Left renal pelvis (tissue), 4 donors: ENCODE data around the gene WSCD2. TPM values are rescaled to one million over a fixed set of nuclear protein-coding genes. Genes with fewer than 3 reads are reported as not detected.
"Not testable (repeated sequence)": the region's sequence is repeated elsewhere in the genome, so short reads cannot be mapped to it uniquely, and the experiment has no call there.

Source experiments
- DNase-seq, 4 donors: peaks; one replicate each; pipeline ENCODE4 v3.0.0-alpha.2; 2013; ENCODE audit warnings: low read depth in 4 of 4, low spot score in 3 of 4
- polyA plus RNA-seq, 4 donors: library from polyadenylated mRNA; unstranded; fragments of 120-200 nt; gene quantifications; one replicate each; pipeline ENCODE4 v1.2.1, GENCODE V29; 2013; ENCODE audit not compliant: insufficient read length in 4 of 4

Gene WSCD2
- polyA plus RNA-seq, 4 donors, result 7.9 to 10.8 (median 9.2) TPM

GRCh38 chr12:108191938-108192337, 62.9 kb downstream of the WSCD2 start:
- DNase-seq, result no peak

GRCh38 chr12:108193493-108193892, 64.4 kb downstream of the WSCD2 start:
- DNase-seq, result no peak

DNA sequence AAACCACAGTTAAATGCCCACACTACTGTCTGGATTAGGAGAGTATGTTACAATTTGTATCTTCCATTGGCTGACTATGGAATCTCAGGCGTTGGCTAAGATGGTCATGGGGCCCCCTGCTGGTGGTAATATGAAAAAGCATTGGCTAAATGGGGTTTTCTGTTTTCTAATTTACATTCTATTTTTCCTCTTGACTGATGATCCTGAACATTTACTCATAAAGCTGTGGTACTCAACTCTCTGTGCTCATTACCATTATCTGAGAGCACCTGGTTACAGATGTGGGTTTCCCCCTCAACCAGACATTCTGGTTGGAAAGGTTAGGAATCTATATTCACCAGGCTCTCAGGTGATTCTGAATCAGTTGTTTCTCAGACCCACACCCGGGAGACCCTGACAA, 64.8 kb downstream of the WSCD2 start:
- DNase-seq, result peak in 2 of 4 donors; percentile 26 to 32

GRCh38 chr12:108194585-108194984, 65.5 kb downstream of the WSCD2 start:
- no peak for DNase-seq

DNA sequence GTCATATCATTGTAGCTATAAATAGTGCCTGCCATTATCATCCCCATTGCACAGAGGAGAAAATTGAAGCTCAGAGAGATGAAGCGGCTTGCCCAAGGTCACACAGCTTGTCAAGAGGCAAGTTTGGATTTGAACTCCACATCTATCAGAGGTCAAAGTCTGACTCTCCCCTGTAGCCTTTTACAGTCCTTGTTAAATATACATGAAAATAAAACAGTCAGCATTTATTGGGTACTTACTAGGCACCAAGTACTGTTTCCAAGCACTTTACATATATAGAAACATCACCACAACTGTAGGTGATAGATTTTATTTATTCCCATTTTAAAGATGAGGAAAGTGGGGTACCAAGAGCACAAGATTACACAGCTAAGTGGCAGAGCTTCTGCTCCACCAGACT, 67.2 kb downstream of the WSCD2 start:
- DNase-seq, result no peak

DNA sequence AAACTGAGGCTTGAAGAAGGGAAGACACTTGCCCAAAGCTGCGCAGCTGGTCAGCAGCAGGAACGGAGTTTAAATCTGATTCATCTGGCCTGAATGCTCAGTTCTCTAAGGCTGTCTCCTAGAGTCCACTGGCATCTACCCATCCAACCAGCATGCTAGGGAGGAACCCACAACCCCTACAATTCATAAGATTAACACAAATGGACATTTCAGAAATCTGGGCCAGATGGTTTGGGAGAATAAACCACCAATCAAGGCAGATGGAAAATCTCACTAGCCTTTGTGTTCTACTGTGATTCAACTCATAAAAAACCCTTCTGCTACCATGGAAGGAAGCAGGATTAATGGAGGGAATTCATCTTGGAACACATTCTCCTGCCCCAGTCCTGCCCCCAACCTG, 67.8 kb downstream of the WSCD2 start:
- DNase-seq, result no peak

GRCh38 chr12:108198043-108198442, 69.0 kb downstream of the WSCD2 start:
- no peak for DNase-seq

GRCh38 chr12:108199106-108199505, 70.0 kb downstream of the WSCD2 start:
- DNase-seq, result no peak

DNA sequence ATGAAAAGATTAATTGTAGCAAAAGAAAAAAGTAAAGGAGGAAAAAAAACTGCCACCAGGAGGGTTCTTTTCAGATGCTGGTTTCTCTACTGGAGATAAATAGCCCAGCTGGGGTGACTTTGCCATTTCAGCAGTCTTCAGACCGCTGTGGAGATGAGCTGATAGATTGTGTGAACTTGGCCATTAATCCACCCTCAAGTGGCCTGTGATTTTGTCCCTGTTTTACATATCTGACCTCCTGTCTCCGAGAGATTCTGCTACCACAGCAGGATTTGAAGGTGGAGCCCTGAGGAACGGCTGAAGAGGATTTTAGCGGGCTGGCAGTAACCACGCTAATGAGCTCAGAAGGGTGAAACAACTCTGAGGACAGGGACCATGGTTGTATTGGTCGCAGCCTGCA, 72.7 kb downstream of the WSCD2 start:
- DNase-seq, result no peak

- DNase-seq, result no peak
Observed at GRCh38 chr12:108204117-108204987, 75.3 kb downstream of the WSCD2 start.

- DNase-seq, result no peak
Observed at GRCh38 chr12:108205864-108206263, 76.8 kb downstream of the WSCD2 start.

DNA sequence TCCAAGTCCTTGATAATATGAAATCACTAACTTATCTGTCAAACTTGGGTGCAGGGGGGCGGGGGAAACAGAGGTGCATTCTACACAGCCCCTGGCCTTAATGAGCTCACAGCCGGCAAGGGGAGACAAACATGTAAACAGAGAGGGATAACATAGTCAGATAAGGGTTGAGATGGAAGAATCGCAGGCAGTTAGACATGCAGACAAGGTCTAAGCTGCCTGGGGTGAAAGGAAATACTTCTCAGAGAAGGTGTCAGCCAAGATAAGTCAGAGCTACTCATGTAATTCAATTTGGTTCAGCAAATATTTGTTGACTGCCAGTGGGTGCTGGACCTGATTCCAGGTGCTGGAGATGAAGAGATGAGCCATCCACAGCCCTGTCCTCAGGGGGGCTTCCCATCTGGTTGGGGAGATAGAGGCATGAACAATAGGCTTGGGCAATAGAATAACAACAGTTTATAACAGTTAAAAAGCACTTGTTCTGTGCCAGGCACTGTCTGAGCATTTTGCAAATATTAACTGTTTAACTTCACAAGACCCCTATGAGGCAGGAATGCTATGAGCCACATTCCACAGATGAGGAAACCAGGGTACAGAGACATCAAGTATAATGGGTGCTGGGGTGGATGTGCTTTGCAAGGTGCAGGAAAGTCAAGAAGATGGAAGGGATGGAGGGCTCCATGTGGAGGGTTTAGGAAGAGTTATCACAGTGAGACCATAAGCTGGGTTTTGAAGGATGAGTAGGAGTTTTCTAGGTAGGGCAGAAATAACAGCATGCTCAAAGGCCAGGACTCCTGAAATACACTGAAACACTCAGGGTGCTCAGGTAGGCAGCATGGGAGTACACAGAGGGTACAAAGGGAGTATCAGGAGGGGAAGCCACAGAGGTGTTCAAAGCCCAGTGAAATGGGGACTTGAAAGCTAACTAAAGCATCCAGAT, 79.0 kb downstream of the WSCD2 start:
- no peak for DNase-seq

DNA sequence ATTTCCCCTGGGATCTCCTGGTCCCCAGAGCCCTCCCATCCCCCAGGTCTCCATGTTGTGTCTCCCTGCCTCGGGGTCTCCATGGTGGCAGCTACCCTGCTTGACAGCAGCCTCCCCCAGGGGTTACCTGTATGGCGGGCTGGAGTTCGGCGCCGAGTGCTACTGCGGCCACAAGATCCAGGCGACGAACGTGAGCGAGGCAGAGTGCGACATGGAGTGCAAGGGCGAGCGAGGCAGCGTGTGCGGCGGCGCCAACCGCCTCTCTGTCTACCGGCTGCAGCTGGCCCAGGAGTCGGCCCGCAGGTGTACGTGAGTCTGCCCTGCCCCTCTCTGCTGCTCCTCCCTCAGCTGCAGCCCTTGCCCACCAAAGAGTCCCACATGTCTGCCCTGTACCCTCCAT, 80.9 kb downstream of the WSCD2 start:
- DNase-seq, result no peak

GRCh38 chr12:108211157-108211556, 82.1 kb downstream of the WSCD2 start:
- DNase-seq, result no peak

- no peak for DNase-seq
Observed at GRCh38 chr12:108213871-108214445, 84.9 kb downstream of the WSCD2 start.

DNA sequence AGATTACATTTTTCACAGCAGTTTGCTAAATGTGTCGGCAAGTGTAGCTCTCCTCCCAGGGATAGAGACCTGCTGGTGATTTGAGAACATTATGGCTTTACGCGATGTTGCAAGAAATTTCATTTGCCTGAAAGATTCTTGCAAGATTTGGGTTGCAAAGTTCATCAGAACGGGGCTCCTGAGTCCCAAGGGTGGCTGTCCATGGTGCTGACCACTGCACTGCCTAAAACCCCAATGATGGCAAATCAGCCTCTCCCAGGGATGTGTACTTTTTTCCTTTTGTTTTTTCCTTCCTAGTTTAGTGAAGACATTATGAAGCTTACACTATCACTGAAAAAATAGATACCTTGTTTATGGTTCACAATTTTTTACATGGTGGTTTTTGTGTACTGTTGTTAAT, 85.4 kb downstream of the WSCD2 start:
- peak in 3 of 4 donors; percentile 22 to 50 (median 29) for DNase-seq

GRCh38 chr12:108215458-108215857, 86.4 kb downstream of the WSCD2 start:
- no peak for DNase-seq

DNA sequence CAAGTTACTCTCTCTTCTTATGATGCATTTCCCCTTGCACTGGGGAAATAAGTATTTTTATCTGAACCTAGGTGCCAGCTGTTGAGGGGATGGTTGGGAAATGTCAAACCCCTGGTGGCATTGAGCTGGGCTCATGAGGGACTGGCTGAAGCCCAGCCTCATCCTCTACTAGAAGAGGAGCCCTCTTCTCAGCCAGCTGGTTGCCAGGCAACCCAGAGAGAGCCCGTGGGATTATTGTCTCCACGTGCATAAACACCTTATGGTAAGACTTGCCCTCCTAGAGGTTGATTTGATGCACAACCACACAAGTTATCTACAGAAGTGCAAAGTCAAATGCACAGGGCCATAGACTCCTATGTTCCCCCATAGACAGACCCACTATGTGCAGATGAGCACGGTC, 89.8 kb downstream of the WSCD2 start:
- no peak for DNase-seq

DNA sequence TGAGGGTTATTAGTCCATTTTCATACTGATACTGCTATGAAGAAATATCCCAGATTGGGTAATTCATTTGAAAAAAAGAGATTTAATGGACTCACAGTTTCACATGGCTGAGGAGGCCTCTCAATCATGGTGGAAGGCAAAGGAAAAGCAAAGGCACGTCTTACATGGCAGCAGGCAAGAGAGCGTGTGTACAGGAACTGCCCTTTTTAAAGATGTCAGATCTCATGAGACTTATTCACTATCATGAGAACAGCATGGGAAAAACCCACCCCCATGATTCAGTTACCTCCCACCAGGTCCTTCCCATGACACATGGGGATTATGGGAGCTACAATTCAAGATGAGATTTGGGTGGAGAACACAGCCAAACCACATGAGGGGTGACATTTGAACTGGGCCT, 96.0 kb downstream of the WSCD2 start:
- not testable (repeated sequence) for DNase-seq

DNA sequence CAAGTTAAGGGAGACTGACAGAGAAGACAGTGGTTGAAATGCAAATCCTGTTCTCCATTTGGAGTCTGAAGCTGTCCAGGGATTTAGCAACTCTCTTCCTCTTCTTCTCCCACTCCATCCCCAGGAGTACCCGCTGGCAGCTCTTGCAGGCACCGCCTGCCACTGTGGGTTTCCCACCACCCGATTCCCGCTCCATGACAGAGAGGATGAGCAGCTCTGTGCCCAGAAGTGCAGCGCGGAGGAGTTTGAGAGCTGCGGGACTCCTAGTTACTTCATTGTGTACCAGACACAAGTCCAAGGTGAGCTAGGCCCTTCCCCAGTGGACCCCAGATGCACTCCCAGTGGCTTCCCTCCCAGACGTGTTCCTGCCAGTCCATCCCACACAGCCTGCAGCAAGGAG, 97.8 kb downstream of the WSCD2 start:
- no peak for DNase-seq

DNA sequence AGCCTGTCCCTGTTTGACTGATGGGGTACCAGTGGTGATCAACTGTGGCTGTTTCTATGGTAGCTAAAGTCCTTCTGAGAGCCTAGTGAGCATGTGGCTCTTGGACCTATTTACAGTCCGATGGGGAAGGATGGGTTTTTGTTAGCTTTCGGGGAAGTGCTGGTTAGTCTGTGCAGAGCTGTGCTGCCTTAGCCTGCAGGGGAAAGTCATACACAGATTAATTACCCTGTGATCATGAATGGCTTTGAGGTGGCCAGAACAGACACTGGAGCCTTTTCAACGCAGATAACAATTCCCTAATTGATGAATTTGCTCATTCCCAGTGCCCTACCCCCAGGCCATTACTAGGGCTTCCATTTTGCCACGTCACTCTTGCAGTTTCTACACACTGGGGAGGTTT, 99.7 kb downstream of the WSCD2 start:
- DNase-seq, result no peak
